Endothelial cell (in vitro differentiated cells): ENCODE data around the gene REEP6. TPM values are rescaled to one million over a fixed set of nuclear protein-coding genes. Genes with fewer than 3 reads are reported as not detected.
A peak's percentile ranks its signal among the peaks of the same experiment; 100 is the strongest.
"Not testable (repeated sequence)": the region's sequence is repeated elsewhere in the genome, so short reads cannot be mapped to it uniquely, and the experiment has no call there.

Experiments
- DNase-seq: peaks from one replicate; pipeline ENCODE4 v3.0.0; 2021; ENCODE audit warnings: low spot score
- H3K27ac Mint-ChIP-seq: one replicate; pipeline ENCODE4 v1.8.0; 2021; ENCODE audit warnings: mixed read lengths, inconsistent platforms; ENCODE audit not compliant: unreplicated experiment
- H3K27me3 Mint-ChIP-seq: one replicate; pipeline ENCODE4 v1.8.0; 2021; ENCODE audit warnings: mild to moderate bottlenecking, moderate library complexity, mixed read lengths, inconsistent platforms; ENCODE audit not compliant: unreplicated experiment
- H3K36me3 Mint-ChIP-seq: one replicate; pipeline ENCODE4 v1.8.0; 2021; ENCODE audit warnings: mild to moderate bottlenecking, low read depth, mixed read lengths, inconsistent platforms; ENCODE audit not compliant: unreplicated experiment
- H3K4me1 Mint-ChIP-seq: one replicate; pipeline ENCODE4 v1.8.0; 2021; ENCODE audit warnings: mild to moderate bottlenecking, mixed read lengths, inconsistent platforms; ENCODE audit not compliant: unreplicated experiment
- H3K4me3 Mint-ChIP-seq: one replicate; pipeline ENCODE4 v1.8.0; 2021; ENCODE audit warnings: mild to moderate bottlenecking, mixed read lengths, inconsistent platforms; ENCODE audit not compliant: unreplicated experiment
- H3K9me3 Mint-ChIP-seq: one replicate; pipeline ENCODE4 v1.8.0; 2021; ENCODE audit warnings: mixed read lengths, inconsistent platforms; ENCODE audit not compliant: unreplicated experiment
- CTCF ChIP-seq: fragments of 200-600 bp; sonication (generic); IDR thresholded peaks from one replicate; pipeline ENCODE4 v1.5.0; 2021; ENCODE audit warnings: antibody characterized with exemption; ENCODE audit not compliant: unreplicated experiment
- total RNA-seq: library from RNA; stranded (reverse); fragmentation: NEBNext Ultra II Directional; extraction: Animal tissue kit (Norgen Biotek cat#: 25700); gene quantifications from one replicate; pipeline ENCODE4 v1.2.1, GENCODE V29; 2021; ENCODE audit not compliant: unreplicated experiment

Gene REEP6
- total RNA-seq, 1 donor from 2014 or later: 2.3 TPM

- H3K4me1 Mint-ChIP-seq: no peaks in the 10 kb centered on the region
- H3K4me3 Mint-ChIP-seq: no peak overlapping the region
- DNase-seq: no peak
- H3K27me3 Mint-ChIP-seq: peaks cover 5% of the 10 kb centered on the region
- no peaks in the 10 kb centered on the region for H3K36me3 Mint-ChIP-seq
- no peak overlapping the region for H3K27ac Mint-ChIP-seq
- TF ChIP-seq CTCF: no peak
- no peaks in the 10 kb centered on the region for H3K9me3 Mint-ChIP-seq
Measured at GRCh38 chr19:1538978-1539377, 48.0 kb downstream of the REEP6 start.

GRCh38 chr19:1539749-1540148 is 48.8 kb downstream of the REEP6 start:
- H3K9me3 Mint-ChIP-seq, H3K4me1 Mint-ChIP-seq, DNase-seq, H3K27ac Mint-ChIP-seq, H3K4me3 Mint-ChIP-seq, H3K36me3 Mint-ChIP-seq, H3K27me3 Mint-ChIP-seq: not testable (repeated sequence)

GRCh38 chr19:1540365-1540925 is 49.5 kb downstream of the REEP6 start:
- H3K4me3 Mint-ChIP-seq: peak overlapping the region; percentile 60
- H3K9me3 Mint-ChIP-seq: no peaks in the 10 kb centered on the region
- no peaks in the 10 kb centered on the region for H3K36me3 Mint-ChIP-seq
- H3K4me1 Mint-ChIP-seq: no peaks in the 10 kb centered on the region
- H3K27ac Mint-ChIP-seq: no peak overlapping the region
- TF ChIP-seq CTCF: no peak
- H3K27me3 Mint-ChIP-seq: peaks cover 7% of the 10 kb centered on the region
- DNase-seq: no peak

Other genes with a start within 250 kb of the REEP6 start
- 175 TPM for gene ATP5F1D, start 249.4 kb upstream of the REEP6 start, total RNA-seq
- gene MIDN, start 242.6 kb upstream of the REEP6 start, total RNA-seq: 204 TPM
- 315 TPM for gene CIRBP, start 221.8 kb upstream of the REEP6 start, total RNA-seq
- gene FAM174C, start 215.7 kb upstream of the REEP6 start, total RNA-seq: 22.7 TPM
- gene EFNA2, start 205.3 kb upstream of the REEP6 start, total RNA-seq: 14.6 TPM
- gene NDUFS7, start 107.3 kb upstream of the REEP6 start, total RNA-seq: 84.0 TPM
- gene GAMT, start 89.6 kb upstream of the REEP6 start, total RNA-seq: 18.1 TPM
- 145 TPM for gene DAZAP1, start 83.6 kb upstream of the REEP6 start, total RNA-seq
- gene RPS15, start 52.8 kb upstream of the REEP6 start, total RNA-seq: 1,175 TPM
- gene APC2, start 41.1 kb upstream of the REEP6 start, total RNA-seq: 1.9 TPM
- gene C19orf25, start 12.0 kb upstream of the REEP6 start, total RNA-seq: 29.7 TPM
- gene PCSK4, start 831 bp upstream of the REEP6 start, total RNA-seq: 8.4 TPM
- 0.18 TPM for gene ADAMTSL5, start 21.8 kb downstream of the REEP6 start, total RNA-seq
- gene PLK5, start 32.9 kb downstream of the REEP6 start, total RNA-seq: 1.1 TPM
- 73.4 TPM for gene MEX3D, start 77.1 kb downstream of the REEP6 start, total RNA-seq
- gene MBD3, start 101.7 kb downstream of the REEP6 start, total RNA-seq: 81.4 TPM
- gene UQCR11, start 114.3 kb downstream of the REEP6 start, total RNA-seq: 182 TPM
- 255 TPM for gene TCF3, start 161.4 kb downstream of the REEP6 start, total RNA-seq